Vagina (tissue), 2 donors: ENCODE results near the gene GNG2. TPM values are rescaled to one million over a fixed set of nuclear protein-coding genes. Genes with fewer than 3 reads are reported as not detected.

Experiments used
- DNase-seq, 2 donors: peaks; one replicate each; pipeline ENCODE4 v3.0.0-alpha.2; 2017; ENCODE audit errors: extremely low spot score in 2 of 2
- H3K27ac ChIP-seq: fragments of 200-600 bp; sonication (generic); one replicate; pipeline ENCODE4 v1.5.1; 2019
- H3K27me3 ChIP-seq: fragments of 200-600 bp; sonication (generic); one replicate; pipeline ENCODE4 v1.5.1; 2019
- H3K36me3 ChIP-seq, 2 donors: fragments of 200-600 bp; sonication (generic); one replicate each; pipeline ENCODE4 v1.5.1; 2017 to 2019
- H3K4me1 ChIP-seq: fragments of 200-600 bp; sonication (generic); one replicate; pipeline ENCODE4 v1.5.1; 2019
- H3K4me3 ChIP-seq, 2 donors: fragments of 200-600 bp; sonication (generic); 1 replicate in 1 of 2; 2 replicates in 1 of 2; pipeline ENCODE4 v1.5.1; 2016 to 2019
- H3K9me3 ChIP-seq: fragments of 200-600 bp; sonication (generic); one replicate; pipeline ENCODE4 v1.5.1; 2019
- POLR2A ChIP-seq, 2 donors: fragments of 450-650 bp; IDR thresholded peaks; one replicate each; pipeline ENCODE4 v1.6.1; 2017; ENCODE audit warnings: antibody characterized with exemption in 2 of 2, mild to moderate bottlenecking in 2 of 2, moderate library complexity in 2 of 2
- POLR2AphosphoS5 ChIP-seq, 2 donors: sonication (generic); formaldehyde crosslinking; IDR thresholded peaks; one replicate each; pipeline ENCODE4 v1.9.0; 2017; ENCODE audit warnings: antibody characterized with exemption in 2 of 2, mild to moderate bottlenecking in 2 of 2, low read depth in 1 of 2; ENCODE audit not compliant: insufficient read depth in 1 of 2
- intact Hi-C: fragments of 100-400 bp; cut with DNase I; formaldehyde crosslinking; loops from one replicate; pipeline ENCODE4 v1.15.1; 2023
- total RNA-seq: library from RNA; depleted of rRNA; stranded (reverse); fragments of >200 nt; gene quantifications from one replicate; pipeline ENCODE4 v1.2.3, GENCODE V29; 2016
- TF ChIP-seq, protein P1 (sequence below), 3 experiments: fragments of 450-650 bp in 2 of 3; fragments of 200-600 bp in 1 of 3; sonication (generic) in 1 of 3; IDR thresholded peaks; one replicate each; pipeline ENCODE4 v1.5.1; 2017 to 2019; ENCODE audit warnings: antibody characterized with exemption in 3 of 3, mild to moderate bottlenecking in 2 of 3, moderate library complexity in 2 of 3

The GNG2 gene
- total RNA-seq, 1 donor from 2014 or later: 12.8 TPM

DNA sequence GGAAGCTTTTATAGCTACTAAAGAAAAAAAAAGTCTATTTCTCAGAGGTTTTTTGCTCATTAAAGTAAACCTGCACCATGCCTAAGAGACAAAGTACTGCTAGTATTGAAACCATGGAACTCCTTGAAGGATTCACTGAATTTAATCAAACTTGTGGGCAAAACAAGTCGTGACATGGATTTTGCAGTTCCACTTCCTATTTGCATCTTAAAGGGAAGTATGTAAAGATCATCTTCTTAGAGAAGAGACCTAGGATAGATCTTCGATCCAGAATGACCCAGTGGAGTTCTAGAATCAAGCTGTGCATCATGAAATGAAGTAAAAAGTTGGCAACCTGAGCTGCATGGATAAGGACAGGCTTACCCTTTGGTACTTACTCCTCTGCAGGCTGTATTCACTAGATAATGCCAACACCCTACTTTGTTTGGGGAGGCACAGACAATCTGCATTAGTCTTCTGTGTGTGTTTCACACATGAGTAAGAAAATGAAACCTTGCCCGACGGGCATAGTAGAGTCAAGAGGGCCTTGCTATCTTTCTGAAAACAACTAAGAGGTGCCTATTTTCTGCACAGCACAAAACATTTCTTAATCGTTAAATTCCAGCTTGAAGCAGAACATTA lies 1.9 kb downstream of the GNG2 start:
- Histone ChIP-seq H3K9me3 (no peaks in the 10 kb centered on the region), H3K27ac (no peak overlapping the region), H3K27me3 (no peaks in the 10 kb centered on the region), H3K4me3 (peak overlapping the region in 1 of 2 donors; percentile 36), H3K4me1 (peaks cover 14% of the 10 kb centered on the region), H3K36me3 (no peaks in the 10 kb centered on the region)
- intact Hi-C loops: no loop called here
- DNase-seq: no peak
- TF ChIP-seq, protein P1, sequence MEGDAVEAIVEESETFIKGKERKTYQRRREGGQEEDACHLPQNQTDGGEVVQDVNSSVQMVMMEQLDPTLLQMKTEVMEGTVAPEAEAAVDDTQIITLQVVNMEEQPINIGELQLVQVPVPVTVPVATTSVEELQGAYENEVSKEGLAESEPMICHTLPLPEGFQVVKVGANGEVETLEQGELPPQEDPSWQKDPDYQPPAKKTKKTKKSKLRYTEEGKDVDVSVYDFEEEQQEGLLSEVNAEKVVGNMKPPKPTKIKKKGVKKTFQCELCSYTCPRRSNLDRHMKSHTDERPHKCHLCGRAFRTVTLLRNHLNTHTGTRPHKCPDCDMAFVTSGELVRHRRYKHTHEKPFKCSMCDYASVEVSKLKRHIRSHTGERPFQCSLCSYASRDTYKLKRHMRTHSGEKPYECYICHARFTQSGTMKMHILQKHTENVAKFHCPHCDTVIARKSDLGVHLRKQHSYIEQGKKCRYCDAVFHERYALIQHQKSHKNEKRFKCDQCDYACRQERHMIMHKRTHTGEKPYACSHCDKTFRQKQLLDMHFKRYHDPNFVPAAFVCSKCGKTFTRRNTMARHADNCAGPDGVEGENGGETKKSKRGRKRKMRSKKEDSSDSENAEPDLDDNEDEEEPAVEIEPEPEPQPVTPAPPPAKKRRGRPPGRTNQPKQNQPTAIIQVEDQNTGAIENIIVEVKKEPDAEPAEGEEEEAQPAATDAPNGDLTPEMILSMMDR (IDR thresholded peaks at IDR 0.05): no peak
- TF ChIP-seq POLR2A (IDR thresholded peaks at IDR 0.05): no peak
- no peak for TF ChIP-seq POLR2AphosphoS5 (IDR thresholded peaks at IDR 0.05; ENCODE audit: insufficient read depth in 1 of 2, low read depth in 1 of 2)

DNA sequence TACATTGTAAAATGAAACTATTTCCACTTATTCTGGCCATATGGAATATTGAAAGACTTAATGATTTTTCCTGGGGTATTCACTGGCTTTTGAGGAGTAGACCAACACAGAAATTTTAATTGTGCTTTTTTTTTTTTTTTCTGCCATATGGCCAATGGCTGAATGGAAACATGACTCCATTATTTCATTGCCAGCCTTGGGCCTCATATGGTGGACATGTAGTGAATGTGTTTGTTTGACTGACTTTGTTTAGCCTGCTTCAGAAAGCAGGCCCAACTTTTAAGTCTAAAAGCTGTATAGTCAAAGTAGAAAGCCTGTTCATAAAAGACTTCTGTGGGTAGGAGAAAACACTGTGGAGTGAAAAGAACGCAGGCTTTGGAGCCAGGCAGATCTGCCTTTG lies 2.4 kb downstream of the GNG2 start:
- no peaks in the 10 kb centered on the region for H3K27me3 ChIP-seq
- no peaks in the 10 kb centered on the region for H3K36me3 ChIP-seq
- DNase-seq: no peak
- TF ChIP-seq POLR2AphosphoS5 (IDR thresholded peaks at IDR 0.05; ENCODE audit: insufficient read depth in 1 of 2, low read depth in 1 of 2): no peak
- TF ChIP-seq, protein P1 (IDR thresholded peaks at IDR 0.05): no peak
- TF ChIP-seq POLR2A (IDR thresholded peaks at IDR 0.05): no peak
- H3K4me1 ChIP-seq: peaks cover 14% of the 10 kb centered on the region
- H3K9me3 ChIP-seq: no peaks in the 10 kb centered on the region
- H3K4me3 ChIP-seq: no peak overlapping the region
- no peak overlapping the region for H3K27ac ChIP-seq
- intact Hi-C loops: no loop called here

DNA sequence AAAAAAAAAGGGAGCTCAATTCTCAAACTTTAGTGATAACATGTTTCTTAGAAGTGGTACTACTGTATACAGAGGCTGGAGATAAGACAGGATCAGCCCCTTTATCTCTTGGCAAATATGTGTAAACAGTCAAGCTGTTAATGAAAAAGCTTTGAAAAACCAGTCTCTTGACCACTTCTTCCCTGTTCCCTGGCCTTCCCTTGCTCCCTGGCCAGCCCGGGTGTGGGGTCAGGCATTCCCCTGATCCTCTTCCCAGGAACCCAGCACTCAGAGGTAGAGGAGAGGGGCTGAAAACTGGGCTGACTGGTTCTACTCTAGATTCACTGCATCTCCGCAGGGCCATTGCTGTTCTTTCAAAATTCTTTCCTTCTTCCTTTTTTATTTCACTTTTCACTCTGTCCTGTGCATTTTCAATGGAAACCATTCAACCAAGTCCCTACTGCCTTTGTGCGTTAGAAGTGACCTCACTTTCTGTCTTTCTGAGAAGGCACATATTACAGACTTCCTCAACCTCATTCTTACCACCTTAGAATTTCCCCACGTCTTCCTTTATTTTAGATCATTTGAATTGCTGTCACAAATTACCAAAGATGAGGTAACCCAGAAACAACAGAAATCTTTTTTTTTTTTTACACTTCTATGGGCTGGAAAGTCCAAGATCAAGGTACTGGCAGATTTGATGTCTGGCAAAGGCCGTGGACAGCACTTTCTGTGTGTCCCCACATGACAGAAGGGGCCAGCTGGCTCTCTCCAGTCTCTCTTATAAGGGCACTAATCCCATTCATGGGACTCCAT lies 5.7 kb downstream of the GNG2 start:
- Histone ChIP-seq H3K27ac (no peak overlapping the region), H3K4me1 (peaks cover 4% of the 10 kb centered on the region), H3K9me3 (no peaks in the 10 kb centered on the region), H3K4me3 (no peak overlapping the region), H3K27me3 (no peaks in the 10 kb centered on the region), H3K36me3 (no peaks in the 10 kb centered on the region)
- DNase-seq: no peak
- TF ChIP-seq POLR2A (IDR thresholded peaks at IDR 0.05) (no peak), POLR2AphosphoS5 (IDR thresholded peaks at IDR 0.05; ENCODE audit: insufficient read depth in 1 of 2, low read depth in 1 of 2) (no peak)
- TF ChIP-seq, protein P1 (IDR thresholded peaks at IDR 0.05): no peak
- intact Hi-C loops: no loop called here

DNA sequence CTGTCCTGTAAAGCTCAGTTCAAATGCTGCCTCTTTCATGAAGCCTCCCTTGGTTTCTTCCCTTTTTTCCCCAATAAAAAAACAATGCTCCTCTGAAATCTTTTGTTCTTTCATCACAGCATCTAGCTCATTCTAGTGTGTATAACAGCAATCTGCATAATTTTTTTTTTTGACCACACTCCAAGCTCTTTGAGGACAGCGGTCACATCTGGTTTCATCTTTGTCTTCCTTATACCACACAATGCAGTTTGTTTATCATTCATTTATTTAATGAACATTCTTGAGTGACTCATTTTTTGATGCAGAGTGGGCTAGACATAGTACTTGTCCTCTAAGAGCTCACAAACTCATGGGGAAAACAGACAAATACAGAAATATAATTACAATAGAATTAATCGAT lies 7.3 kb downstream of the GNG2 start:
- no peaks in the 10 kb centered on the region for H3K36me3 ChIP-seq
- no peak for TF ChIP-seq POLR2A (IDR thresholded peaks at IDR 0.05)
- no peak for TF ChIP-seq POLR2AphosphoS5 (IDR thresholded peaks at IDR 0.05; ENCODE audit: insufficient read depth in 1 of 2, low read depth in 1 of 2)
- TF ChIP-seq, protein P1 (IDR thresholded peaks at IDR 0.05): no peak
- H3K9me3 ChIP-seq: no peaks in the 10 kb centered on the region
- H3K4me3 ChIP-seq: no peak overlapping the region
- no peak for DNase-seq
- intact Hi-C loops: no loop called here
- H3K27me3 ChIP-seq: no peaks in the 10 kb centered on the region
- no peak overlapping the region for H3K27ac ChIP-seq
- H3K4me1 ChIP-seq: no peaks in the 10 kb centered on the region

DNA sequence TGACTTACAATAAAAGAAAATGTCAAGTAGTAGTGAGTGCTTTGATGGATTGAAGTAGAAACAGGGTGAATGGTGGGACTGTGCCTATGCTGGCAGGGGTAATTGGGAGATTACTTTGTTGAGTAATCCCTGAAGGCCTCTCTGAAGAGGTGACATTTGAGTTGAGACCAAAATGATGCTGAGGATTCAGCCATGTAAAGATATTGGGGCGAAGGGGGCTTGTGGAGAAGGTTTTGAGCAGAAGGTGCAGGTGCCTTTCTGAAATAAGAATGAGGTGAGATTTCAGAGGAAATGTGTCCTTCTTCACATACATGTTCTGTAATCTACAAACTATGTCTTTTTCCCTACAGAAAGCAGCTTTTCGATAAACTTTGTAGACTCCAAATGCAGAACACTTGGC lies 8.0 kb downstream of the GNG2 start:
- peaks cover 6% of the 10 kb centered on the region for H3K4me1 ChIP-seq
- DNase-seq: no peak
- H3K27ac ChIP-seq: no peak overlapping the region
- H3K4me3 ChIP-seq: no peak overlapping the region
- no peaks in the 10 kb centered on the region for H3K27me3 ChIP-seq
- no peaks in the 10 kb centered on the region for H3K9me3 ChIP-seq
- TF ChIP-seq, protein P1 (IDR thresholded peaks at IDR 0.05): no peak
- TF ChIP-seq POLR2AphosphoS5 (IDR thresholded peaks at IDR 0.05; ENCODE audit: insufficient read depth in 1 of 2, low read depth in 1 of 2) (no peak), POLR2A (IDR thresholded peaks at IDR 0.05) (no peak)
- intact Hi-C loops: no loop called here
- H3K36me3 ChIP-seq: no peaks in the 10 kb centered on the region
